HG03066 (cell line): ENCODE data around the gene PPFIA1.

Experiments used
- ATAC-seq: cut with Tn5 transposase; IDR thresholded peaks from one replicate; pipeline ENCODE4 v1.9.1; 2021; ENCODE audit warnings: low read depth; ENCODE audit not compliant: unreplicated experiment

The PPFIA1 gene

DNA sequence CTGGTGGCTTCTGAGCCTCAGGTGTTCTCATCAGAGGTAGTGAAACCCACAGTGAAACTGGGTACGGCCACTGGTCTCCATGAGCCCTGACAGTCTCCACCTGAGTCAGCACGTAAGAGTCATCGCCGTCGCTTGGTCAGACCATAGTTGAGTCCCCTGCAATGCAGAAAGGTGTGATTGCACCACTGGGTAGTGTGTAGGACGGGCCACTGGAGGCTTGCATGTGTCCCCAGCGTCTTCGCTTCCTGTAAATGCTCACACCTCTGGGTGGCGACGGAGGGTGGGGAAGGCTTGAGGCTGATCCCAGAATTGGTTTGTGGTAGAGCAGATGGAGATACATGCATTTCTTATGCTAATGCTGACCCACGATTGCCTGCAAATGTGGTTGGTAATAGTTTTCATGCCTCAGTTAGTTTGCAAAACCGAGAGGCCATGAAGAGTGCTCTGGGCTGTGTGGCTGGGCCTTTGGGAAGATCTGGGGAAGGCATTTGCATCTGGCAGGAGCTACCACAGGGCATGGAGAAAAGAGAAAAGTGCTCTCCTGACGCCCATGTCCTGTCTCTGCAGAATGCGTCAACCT is 154.4 kb downstream of the PPFIA1 start:
- no peak for ATAC-seq

DNA sequence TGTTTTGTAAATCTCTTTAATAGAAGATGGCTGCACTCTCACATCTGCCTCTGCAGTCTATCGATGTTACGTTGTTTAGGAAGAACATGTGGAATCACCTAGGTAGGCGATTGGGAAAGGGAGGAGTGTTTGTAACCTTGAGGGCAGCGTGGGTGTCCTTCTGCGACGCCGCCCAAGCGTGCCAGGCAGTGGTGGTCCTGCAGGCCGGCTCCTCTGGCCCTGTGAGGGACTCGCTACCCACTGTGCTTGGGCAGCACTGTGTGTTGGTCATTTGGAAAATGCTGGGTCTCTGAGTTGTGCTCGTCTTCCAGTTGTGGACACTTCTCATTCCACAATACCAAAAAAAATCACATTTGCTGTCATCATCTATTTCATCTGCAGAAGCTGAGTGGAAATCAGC is 156.9 kb downstream of the PPFIA1 start:
- ATAC-seq, result no peak

DNA sequence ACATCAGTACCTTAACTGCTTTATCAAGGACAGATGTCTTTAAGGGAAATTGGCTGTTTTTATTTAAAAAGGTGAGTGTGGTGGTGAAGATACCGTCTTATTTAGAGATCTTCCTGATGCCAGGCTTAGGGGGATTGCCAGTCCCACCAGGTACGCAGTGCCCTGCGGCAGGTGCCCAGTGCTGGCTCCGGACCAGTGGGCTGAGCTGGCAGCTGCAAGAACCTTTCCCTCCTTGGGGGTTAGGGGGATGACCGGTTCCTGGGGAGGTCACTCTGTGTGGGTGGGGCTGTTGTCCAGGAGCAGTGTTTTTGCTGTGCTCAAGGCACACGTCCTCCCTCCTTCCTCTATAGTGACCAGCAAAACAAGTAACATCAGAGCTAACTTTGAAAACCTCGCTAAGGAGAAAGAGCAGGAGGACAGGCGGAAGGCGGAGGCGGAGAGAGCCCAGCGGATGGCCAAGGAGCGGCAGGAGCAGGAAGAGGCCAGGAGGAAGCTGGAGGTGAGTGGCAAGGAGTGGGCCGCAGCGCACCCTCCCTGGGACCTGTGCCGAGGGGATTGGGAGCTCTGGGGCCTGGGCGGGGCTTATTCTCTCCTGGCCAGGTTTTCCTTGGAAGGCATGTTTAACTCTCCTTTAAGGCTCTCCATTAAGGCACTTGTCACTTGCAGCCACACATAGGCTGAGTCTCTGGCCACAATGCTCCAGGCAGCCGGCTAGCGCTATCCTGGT is 158.4 kb downstream of the PPFIA1 start:
- no peak for ATAC-seq

DNA sequence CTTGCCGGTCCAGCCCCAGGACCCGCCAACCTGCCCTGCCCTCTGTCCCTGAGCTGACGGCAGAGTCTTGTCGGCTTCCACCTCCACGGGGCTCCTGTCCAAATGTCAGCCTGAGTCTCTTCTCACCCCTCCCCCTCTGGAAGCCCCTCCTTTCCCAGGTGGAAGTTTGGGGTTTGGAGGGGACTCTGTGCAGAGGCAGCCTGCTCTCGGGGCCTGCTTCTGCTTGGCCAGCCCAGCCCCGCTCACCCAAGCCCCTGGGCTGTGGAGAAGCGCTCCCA is 158.9 kb downstream of the PPFIA1 start:
- ATAC-seq, result no peak

- ATAC-seq, result no peak
Observed at GRCh38 chr11:70429724-70430521, 159.4 kb downstream of the PPFIA1 start.

- ATAC-seq, result no peak
Observed at GRCh38 chr11:70430671-70431574, 160.4 kb downstream of the PPFIA1 start.

DNA sequence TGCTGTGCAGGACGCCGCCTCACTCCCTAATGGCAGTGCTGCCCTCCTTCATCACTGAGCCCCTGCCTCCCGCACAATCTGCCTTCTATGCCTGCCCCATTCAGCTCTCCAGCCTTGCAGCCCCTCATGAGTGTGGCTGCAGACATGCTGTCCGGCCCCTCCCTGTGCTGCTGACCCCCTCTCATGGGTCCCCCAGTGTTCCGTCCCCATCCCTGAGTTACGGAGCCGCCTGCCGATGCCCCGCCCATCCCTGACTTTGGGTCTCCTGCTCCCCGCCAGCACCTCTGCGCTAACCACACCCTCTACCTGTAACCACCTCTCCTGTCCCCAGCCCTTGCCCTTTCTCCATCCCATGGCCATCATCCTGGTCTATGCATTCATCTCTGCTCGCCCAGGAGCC is 161.1 kb downstream of the PPFIA1 start:
- no peak for ATAC-seq

GRCh38 chr11:70432065-70432464 is 161.6 kb downstream of the PPFIA1 start:
- ATAC-seq, result no peak

DNA sequence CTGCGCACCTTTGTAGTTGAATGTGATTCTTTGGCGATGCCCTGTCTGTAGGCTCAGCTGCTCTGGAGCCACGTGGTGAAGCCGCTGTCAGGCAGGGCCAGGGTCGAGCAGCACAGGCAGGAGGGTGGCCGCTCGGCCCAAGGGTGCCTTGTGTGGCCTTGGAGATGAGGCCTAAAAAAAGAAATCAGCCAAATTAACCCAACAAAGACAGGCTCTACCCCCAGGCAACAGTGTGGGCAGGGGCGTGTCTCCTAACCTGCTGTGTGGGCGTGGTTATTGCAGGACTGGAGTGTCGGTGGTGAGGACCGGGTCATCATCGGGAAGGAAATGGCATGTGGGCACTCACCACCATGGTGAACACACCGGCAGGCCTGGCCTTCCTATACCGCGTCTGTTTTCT is 162.1 kb downstream of the PPFIA1 start:
- no peak for ATAC-seq

GRCh38 chr11:70433038-70433437 is 162.5 kb downstream of the PPFIA1 start:
- no peak for ATAC-seq

GRCh38 chr11:70433526-70433925 is 163.0 kb downstream of the PPFIA1 start:
- no peak for ATAC-seq
